Endothelial cell (in vitro differentiated cells): Measurements from ENCODE around the gene SUFU. TPM values are rescaled to one million over a fixed set of nuclear protein-coding genes. Genes with fewer than 3 reads are reported as not detected.

ENCODE experiments used
- DNase-seq: peaks from one replicate; pipeline ENCODE4 v3.0.0; 2021; ENCODE audit warnings: low spot score
- H3K27ac Mint-ChIP-seq: one replicate; pipeline ENCODE4 v1.8.0; 2021; ENCODE audit warnings: mixed read lengths, inconsistent platforms; ENCODE audit not compliant: unreplicated experiment
- H3K27me3 Mint-ChIP-seq: one replicate; pipeline ENCODE4 v1.8.0; 2021; ENCODE audit warnings: mild to moderate bottlenecking, moderate library complexity, mixed read lengths, inconsistent platforms; ENCODE audit not compliant: unreplicated experiment
- H3K36me3 Mint-ChIP-seq: one replicate; pipeline ENCODE4 v1.8.0; 2021; ENCODE audit warnings: mild to moderate bottlenecking, low read depth, mixed read lengths, inconsistent platforms; ENCODE audit not compliant: unreplicated experiment
- H3K4me1 Mint-ChIP-seq: one replicate; pipeline ENCODE4 v1.8.0; 2021; ENCODE audit warnings: mild to moderate bottlenecking, mixed read lengths, inconsistent platforms; ENCODE audit not compliant: unreplicated experiment
- H3K4me3 Mint-ChIP-seq: one replicate; pipeline ENCODE4 v1.8.0; 2021; ENCODE audit warnings: mild to moderate bottlenecking, mixed read lengths, inconsistent platforms; ENCODE audit not compliant: unreplicated experiment
- H3K9me3 Mint-ChIP-seq: one replicate; pipeline ENCODE4 v1.8.0; 2021; ENCODE audit warnings: mixed read lengths, inconsistent platforms; ENCODE audit not compliant: unreplicated experiment
- CTCF ChIP-seq: fragments of 200-600 bp; sonication (generic); IDR thresholded peaks from one replicate; pipeline ENCODE4 v1.5.0; 2021; ENCODE audit warnings: antibody characterized with exemption; ENCODE audit not compliant: unreplicated experiment
- total RNA-seq: library from RNA; stranded (reverse); fragmentation: NEBNext Ultra II Directional; extraction: Animal tissue kit (Norgen Biotek cat#: 25700); gene quantifications from one replicate; pipeline ENCODE4 v1.2.1, GENCODE V29; 2021; ENCODE audit not compliant: unreplicated experiment

SUFU gene
- total RNA-seq, 1 donor from 2014 or later, result 44.4 TPM

GRCh38 chr10:102593074-102593803, 89.5 kb downstream of the SUFU start:
- Mint-ChIP-seq H3K27me3 (peaks cover 3% of the 10 kb centered on the region), H3K4me3 (peak overlapping the region; percentile 21), H3K27ac (peak overlapping the region; percentile 48), H3K4me1 (peaks cover 59% of the 10 kb centered on the region), H3K9me3 (no peaks in the 10 kb centered on the region), H3K36me3 (peaks cover 4% of the 10 kb centered on the region)
- no peak for TF ChIP-seq CTCF
- DNase-seq, result no peak

DNA sequence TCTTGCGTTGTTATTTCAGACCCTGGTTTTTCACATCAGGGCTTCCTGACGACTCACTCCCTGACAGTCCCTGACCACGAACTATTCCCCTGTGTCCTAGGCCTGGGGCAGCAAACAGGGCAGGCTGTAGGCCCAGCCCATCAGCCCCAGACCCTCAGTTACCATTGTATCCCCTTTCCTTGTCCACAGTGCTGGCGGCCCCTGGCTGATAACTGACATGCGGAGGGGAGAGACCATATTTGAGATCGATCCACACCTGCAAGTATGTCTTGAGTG, 90.0 kb downstream of the SUFU start:
- Mint-ChIP-seq H3K9me3 (no peaks in the 10 kb centered on the region), H3K27ac (peak overlapping the region; percentile 48), H3K36me3 (peaks cover 10% of the 10 kb centered on the region), H3K27me3 (peaks cover 8% of the 10 kb centered on the region), H3K4me1 (peaks cover 64% of the 10 kb centered on the region), H3K4me3 (peak overlapping the region; percentile 21)
- DNase-seq, result no peak
- no peak for TF ChIP-seq CTCF

GRCh38 chr10:102595293-102595692, 91.5 kb downstream of the SUFU start:
- no peaks in the 10 kb centered on the region for H3K9me3 Mint-ChIP-seq
- TF ChIP-seq CTCF, result no peak
- peak overlapping the region; percentile 36 for H3K27ac Mint-ChIP-seq
- H3K36me3 Mint-ChIP-seq, result peaks cover 11% of the 10 kb centered on the region
- H3K27me3 Mint-ChIP-seq, result peaks cover 12% of the 10 kb centered on the region
- peaks cover 74% of the 10 kb centered on the region for H3K4me1 Mint-ChIP-seq
- DNase-seq, result no peak
- H3K4me3 Mint-ChIP-seq, result peak overlapping the region; percentile 65

DNA sequence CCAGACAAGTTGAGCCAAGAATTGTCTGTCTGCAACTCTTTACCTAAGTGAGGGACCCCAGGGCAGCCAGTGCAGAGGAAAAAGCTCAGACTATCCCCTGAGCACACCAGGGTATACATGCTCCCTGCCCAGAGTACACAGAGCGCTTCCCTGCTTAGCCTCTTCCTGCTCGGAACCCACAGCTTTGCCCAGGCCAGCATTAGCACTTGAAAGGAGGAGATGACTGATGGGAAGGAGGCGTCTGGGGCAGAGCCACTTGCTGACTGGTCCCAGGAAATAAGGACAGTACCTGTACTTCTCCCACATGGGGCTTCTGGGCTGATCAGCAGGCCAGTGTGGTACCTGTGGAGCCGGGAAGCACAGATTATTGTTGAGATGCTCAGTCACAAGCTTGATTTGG, 92.1 kb downstream of the SUFU start:
- H3K9me3 Mint-ChIP-seq, result no peaks in the 10 kb centered on the region
- H3K36me3 Mint-ChIP-seq, result peaks cover 14% of the 10 kb centered on the region
- TF ChIP-seq CTCF, result no peak

GRCh38 chr10:102596506-102596971, 92.8 kb downstream of the SUFU start:
- Mint-ChIP-seq H3K4me1 (peaks cover 83% of the 10 kb centered on the region), H3K9me3 (no peaks in the 10 kb centered on the region), H3K36me3 (peaks cover 14% of the 10 kb centered on the region), H3K4me3 (peak overlapping the region; percentile 51), H3K27me3 (peaks cover 15% of the 10 kb centered on the region), H3K27ac (peak overlapping the region; percentile 100)
- TF ChIP-seq CTCF, result peak; percentile 76
- DNase-seq, result peak; percentile 64

More for the DNA sequence above, 92.1 kb downstream of the SUFU start:
- Mint-ChIP-seq H3K27ac (peak overlapping the region; percentile 100), H3K4me3 (peak overlapping the region; percentile 47), H3K4me1 (peaks cover 79% of the 10 kb centered on the region), H3K27me3 (peaks cover 15% of the 10 kb centered on the region)
- DNase-seq, result no peak
